Measurements from ENCODE around the gene BSCL2. TPM values are rescaled to one million over a fixed set of nuclear protein-coding genes. Genes with fewer than 3 reads are reported as not detected.
A peak's percentile ranks its signal among the peaks of the same experiment; 100 is the strongest.

Gene BSCL2
- total and polyA plus RNA-seq, 7 donors: 17.0 to 174 (median 45.4) TPM

DNA sequence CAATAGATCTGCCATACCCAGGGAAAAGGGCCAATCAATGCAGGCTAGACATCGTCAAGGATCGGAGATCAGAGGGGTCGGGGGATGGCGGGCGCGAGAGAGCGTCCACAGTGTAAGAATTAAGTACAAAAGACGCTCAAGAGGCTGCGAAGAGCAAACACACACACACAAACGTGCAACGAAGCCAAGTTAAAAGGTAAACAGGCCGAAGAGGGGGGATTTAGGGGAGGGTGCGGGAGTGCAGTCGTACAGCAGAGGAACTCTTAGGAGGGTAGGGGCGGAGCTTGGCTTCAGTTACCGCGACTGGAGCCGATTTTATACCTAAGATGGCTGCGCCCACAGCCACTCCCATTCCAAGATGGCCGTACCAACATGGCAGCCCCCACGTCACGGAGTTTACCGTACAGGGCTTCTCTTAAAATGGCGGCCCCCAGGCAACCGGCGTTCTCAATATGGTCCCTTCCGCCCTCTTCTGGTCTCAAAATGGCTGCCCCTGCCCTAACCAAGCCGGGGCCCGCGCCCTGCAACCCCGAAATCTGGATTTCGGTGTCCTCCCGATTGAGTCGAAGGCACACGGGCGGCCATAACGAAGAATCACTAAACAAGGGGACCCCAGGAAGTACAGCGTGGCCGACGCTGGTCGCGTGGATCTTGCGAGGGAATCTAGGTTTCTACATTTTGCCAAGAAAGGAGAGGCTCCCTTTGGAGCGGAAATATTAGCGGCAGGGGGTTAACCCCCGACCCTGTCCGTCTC, 2.2 kb upstream of the BSCL2 start:
- ATAC-seq: peak; percentile 84 to 88 (median 86)
- TF ChIP-seq, protein P1, sequence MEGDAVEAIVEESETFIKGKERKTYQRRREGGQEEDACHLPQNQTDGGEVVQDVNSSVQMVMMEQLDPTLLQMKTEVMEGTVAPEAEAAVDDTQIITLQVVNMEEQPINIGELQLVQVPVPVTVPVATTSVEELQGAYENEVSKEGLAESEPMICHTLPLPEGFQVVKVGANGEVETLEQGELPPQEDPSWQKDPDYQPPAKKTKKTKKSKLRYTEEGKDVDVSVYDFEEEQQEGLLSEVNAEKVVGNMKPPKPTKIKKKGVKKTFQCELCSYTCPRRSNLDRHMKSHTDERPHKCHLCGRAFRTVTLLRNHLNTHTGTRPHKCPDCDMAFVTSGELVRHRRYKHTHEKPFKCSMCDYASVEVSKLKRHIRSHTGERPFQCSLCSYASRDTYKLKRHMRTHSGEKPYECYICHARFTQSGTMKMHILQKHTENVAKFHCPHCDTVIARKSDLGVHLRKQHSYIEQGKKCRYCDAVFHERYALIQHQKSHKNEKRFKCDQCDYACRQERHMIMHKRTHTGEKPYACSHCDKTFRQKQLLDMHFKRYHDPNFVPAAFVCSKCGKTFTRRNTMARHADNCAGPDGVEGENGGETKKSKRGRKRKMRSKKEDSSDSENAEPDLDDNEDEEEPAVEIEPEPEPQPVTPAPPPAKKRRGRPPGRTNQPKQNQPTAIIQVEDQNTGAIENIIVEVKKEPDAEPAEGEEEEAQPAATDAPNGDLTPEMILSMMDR (IDR thresholded peaks at IDR 0.05): no peak
- peak overlapping the region; percentile 92 for H3K4me3 ChIP-seq
- H3K27me3 ChIP-seq (ENCODE audit: insufficient read depth in 3 of 3, low read length in 2 of 3): no peaks in the 10 kb centered on the region
- H3K9me3 ChIP-seq: no peaks in the 10 kb centered on the region
- H3K4me1 ChIP-seq: peaks cover 57% of the 10 kb centered on the region
- peak; percentile 97 to 99 for DNase-seq
- H3K36me3 ChIP-seq (ENCODE audit: insufficient read depth in 1 of 2, low read depth in 1 of 2): peaks cover 0 to 46% of the 10 kb centered on the region in 2 donors
- WGBS, 3 donors: 0% methylated on average over 47 of the region's 47 CpGs
- intact Hi-C loops (cut with DNase I): no loop called here
- peak overlapping the region; percentile 99 for H3K27ac ChIP-seq

DNA sequence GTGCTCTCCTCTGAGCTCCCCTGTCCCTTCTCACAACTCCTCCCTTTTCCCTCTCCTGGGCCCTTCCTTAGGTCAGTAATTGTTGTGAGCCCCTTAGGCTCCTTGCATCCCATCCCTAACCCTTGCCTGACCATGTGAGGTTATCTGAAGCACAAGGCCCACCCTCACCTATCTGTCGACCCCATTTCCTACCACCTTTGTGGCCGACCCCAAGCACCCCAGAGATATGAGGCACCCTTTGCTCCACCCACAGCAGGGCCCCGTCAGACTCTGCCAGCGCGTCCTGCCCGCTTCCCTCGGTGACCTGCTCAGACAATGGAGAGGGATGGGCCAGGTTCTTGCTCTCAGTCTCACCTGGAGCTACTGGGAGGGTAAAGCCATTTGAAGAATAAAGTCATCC, 1.6 kb upstream of the BSCL2 start:
- Histone ChIP-seq H3K4me1 (peaks cover 57% of the 10 kb centered on the region), H3K4me3 (peak overlapping the region; percentile 92), H3K9me3 (no peaks in the 10 kb centered on the region), H3K36me3 (ENCODE audit: insufficient read depth in 1 of 2, low read depth in 1 of 2) (peaks cover 0 to 40% of the 10 kb centered on the region in 2 donors), H3K27me3 (ENCODE audit: insufficient read depth in 3 of 3, low read length in 2 of 3) (no peaks in the 10 kb centered on the region), H3K27ac (peak overlapping the region; percentile 99)
- intact Hi-C loops (cut with DNase I): no loop called here
- DNase-seq (no peak), ATAC-seq (peak in 1 of 4 donors; percentile 2)
- TF ChIP-seq, protein P1 (IDR thresholded peaks at IDR 0.05): no peak
- 1 to 8% (median 5%) methylated on average over 7 of the region's 7 CpGs for WGBS, 3 donors

DNA sequence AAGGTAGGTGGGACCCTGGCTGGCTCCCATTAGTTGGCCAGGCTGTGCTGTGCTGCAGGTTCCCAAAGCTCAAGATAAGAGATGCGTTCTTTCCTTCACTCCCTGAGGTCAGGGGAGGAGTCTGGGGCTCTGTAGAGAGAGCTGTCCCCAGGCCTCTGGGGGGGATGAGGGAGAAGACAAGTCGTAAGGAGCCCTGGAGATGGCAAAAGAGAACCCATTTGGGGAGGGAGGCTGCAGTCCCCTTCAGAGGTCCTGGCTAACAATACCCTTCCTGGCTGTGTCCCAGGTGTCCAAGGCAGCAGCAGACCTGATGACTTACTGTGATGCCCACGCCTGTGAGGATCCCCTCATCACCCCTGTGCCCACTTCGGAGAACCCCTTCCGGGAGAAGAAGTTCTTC, 1.2 kb upstream of the BSCL2 start:
- Histone ChIP-seq H3K4me3 (peak overlapping the region; percentile 92), H3K4me1 (peaks cover 53% of the 10 kb centered on the region), H3K36me3 (ENCODE audit: insufficient read depth in 1 of 2, low read depth in 1 of 2) (peaks cover 0 to 36% of the 10 kb centered on the region in 2 donors), H3K27me3 (ENCODE audit: insufficient read depth in 3 of 3, low read length in 2 of 3) (no peaks in the 10 kb centered on the region), H3K9me3 (no peaks in the 10 kb centered on the region), H3K27ac (peak overlapping the region; percentile 99)
- intact Hi-C loops (cut with DNase I): no loop called here
- DNase-seq (no peak), ATAC-seq (no peak)
- TF ChIP-seq, protein P1 (IDR thresholded peaks at IDR 0.05): no peak
- 69 to 71% (median 71%) methylated on average over 5 of the region's 5 CpGs for WGBS, 3 donors

DNA sequence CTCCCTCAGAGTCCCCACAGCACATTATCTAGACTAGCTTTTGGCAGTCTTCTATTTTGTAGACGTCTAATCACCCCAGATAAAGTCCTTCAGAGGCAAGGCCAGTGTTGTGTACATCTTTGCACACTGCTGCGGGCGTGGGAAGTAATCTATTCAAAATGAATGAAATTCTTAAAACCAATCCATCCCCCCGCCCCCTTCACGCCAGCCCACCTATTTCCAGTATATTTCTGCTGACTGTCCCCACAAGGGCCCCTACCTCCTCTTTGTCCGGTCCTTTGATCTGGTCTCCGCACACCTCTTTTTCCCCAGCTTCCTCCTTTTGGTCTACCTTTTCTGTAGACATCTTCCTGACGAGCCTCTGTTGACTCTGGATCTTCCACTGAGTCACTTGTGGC, 375 bp downstream of the BSCL2 start:
- Histone ChIP-seq H3K4me3 (peak overlapping the region; percentile 85), H3K4me1 (peaks cover 47% of the 10 kb centered on the region), H3K9me3 (no peaks in the 10 kb centered on the region), H3K27me3 (ENCODE audit: insufficient read depth in 3 of 3, low read length in 2 of 3) (no peaks in the 10 kb centered on the region), H3K36me3 (ENCODE audit: insufficient read depth in 1 of 2, low read depth in 1 of 2) (peaks cover 0 to 30% of the 10 kb centered on the region in 2 donors), H3K27ac (peak overlapping the region; percentile 83)
- 75 to 86% (median 80%) methylated on average over 8 of the region's 8 CpGs for WGBS, 3 donors
- ATAC-seq (no peak), DNase-seq (no peak)
- TF ChIP-seq, protein P1 (IDR thresholded peaks at IDR 0.05): no peak
- intact Hi-C loops (cut with DNase I): no loop called here
